H1 (cell line): ENCODE measurements around the gene SERPINB5.

Source experiments
- CTBP2 ChIP-seq: IDR thresholded peaks from 2 replicates; pipeline ENCODE4 v1.7.0; 2011; ENCODE audit warnings: borderline replicate concordance, mild to moderate bottlenecking, moderate library complexity, mixed read lengths, low read length; ENCODE audit not compliant: insufficient read depth, insufficient read length
- KDM5A ChIP-seq: fragments of 200-600 bp; IDR thresholded peaks from 2 replicates; pipeline ENCODE4 v1.7.1; 2012; ENCODE audit warnings: mild to moderate bottlenecking, low read length, inconsistent platforms, mixed read lengths
- PHF8 ChIP-seq: fragments of 200-600 bp; sonication (generic); conservative IDR thresholded peaks from 2 replicates; pipeline ENCODE4 v1.7.1; 2012; ENCODE audit warnings: low read depth, mild to moderate bottlenecking, inconsistent platforms, low read length, moderate library complexity
- TF ChIP-seq, protein P1 (sequence below), 3 experiments: IDR thresholded peaks; 1 replicate in 2 of 3; 2 replicates in 1 of 3; pipeline versions ENCODE4 v1.5.1 to v1.6.1; 2011; ENCODE audit warnings: low read length in 3 of 3, mild to moderate bottlenecking in 3 of 3, inconsistent platforms in 2 of 3, low read depth in 1 of 3, moderate library complexity in 1 of 3; ENCODE audit not compliant: insufficient read depth in 1 of 3; ENCODE audit errors: control extremely low read depth in 1 of 3
- TF ChIP-seq, protein P2 (sequence below): IDR thresholded peaks from 2 replicates; pipeline ENCODE4 v1.6.1; 2012; ENCODE audit warnings: low read length, inconsistent platforms
- TF ChIP-seq, protein P3 (sequence below): IDR thresholded peaks from 2 replicates; pipeline ENCODE4 v1.6.1; 2012; ENCODE audit warnings: inconsistent platforms

DNA sequence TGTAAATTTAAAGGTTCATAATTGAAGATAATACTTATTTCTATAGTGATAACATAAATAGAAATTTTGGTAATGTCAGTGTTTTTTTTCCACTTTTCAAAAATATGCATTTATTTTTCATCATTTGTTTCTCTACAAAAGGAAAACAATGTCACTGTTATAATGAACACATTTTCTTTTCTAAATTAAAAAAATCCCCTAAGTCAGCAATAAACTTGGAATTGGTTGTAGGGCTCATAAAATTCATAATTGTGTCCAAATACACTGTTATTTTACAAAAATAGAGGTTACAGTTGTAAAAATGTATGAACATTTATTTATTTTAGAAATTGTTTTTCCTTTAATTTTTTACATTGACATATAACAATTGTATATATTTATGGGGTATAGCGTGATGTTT, 39.0 kb downstream of the SERPINB5 start:
- TF ChIP-seq, protein P1, sequence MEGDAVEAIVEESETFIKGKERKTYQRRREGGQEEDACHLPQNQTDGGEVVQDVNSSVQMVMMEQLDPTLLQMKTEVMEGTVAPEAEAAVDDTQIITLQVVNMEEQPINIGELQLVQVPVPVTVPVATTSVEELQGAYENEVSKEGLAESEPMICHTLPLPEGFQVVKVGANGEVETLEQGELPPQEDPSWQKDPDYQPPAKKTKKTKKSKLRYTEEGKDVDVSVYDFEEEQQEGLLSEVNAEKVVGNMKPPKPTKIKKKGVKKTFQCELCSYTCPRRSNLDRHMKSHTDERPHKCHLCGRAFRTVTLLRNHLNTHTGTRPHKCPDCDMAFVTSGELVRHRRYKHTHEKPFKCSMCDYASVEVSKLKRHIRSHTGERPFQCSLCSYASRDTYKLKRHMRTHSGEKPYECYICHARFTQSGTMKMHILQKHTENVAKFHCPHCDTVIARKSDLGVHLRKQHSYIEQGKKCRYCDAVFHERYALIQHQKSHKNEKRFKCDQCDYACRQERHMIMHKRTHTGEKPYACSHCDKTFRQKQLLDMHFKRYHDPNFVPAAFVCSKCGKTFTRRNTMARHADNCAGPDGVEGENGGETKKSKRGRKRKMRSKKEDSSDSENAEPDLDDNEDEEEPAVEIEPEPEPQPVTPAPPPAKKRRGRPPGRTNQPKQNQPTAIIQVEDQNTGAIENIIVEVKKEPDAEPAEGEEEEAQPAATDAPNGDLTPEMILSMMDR (IDR thresholded peaks at IDR 0.05; ENCODE audit: control extremely low read depth in 1 of 3, insufficient read depth in 1 of 3, low read depth in 1 of 3, low read length in 3 of 3) = no peak
- TF ChIP-seq CTBP2 (no peak), KDM5A (no peak), PHF8 (no peak)
- TF ChIP-seq, protein P2, sequence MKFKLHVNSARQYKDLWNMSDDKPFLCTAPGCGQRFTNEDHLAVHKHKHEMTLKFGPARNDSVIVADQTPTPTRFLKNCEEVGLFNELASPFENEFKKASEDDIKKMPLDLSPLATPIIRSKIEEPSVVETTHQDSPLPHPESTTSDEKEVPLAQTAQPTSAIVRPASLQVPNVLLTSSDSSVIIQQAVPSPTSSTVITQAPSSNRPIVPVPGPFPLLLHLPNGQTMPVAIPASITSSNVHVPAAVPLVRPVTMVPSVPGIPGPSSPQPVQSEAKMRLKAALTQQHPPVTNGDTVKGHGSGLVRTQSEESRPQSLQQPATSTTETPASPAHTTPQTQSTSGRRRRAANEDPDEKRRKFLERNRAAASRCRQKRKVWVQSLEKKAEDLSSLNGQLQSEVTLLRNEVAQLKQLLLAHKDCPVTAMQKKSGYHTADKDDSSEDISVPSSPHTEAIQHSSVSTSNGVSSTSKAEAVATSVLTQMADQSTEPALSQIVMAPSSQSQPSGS = no peak
- TF ChIP-seq, protein P3, sequence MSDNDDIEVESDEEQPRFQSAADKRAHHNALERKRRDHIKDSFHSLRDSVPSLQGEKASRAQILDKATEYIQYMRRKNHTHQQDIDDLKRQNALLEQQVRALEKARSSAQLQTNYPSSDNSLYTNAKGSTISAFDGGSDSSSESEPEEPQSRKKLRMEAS = no peak
